ENCODE data around the gene THSD1.
"Not testable (repeated sequence)": the region's sequence is repeated elsewhere in the genome, so short reads cannot be mapped to it uniquely, and the experiment has no call there.

Gene THSD1

DNA sequence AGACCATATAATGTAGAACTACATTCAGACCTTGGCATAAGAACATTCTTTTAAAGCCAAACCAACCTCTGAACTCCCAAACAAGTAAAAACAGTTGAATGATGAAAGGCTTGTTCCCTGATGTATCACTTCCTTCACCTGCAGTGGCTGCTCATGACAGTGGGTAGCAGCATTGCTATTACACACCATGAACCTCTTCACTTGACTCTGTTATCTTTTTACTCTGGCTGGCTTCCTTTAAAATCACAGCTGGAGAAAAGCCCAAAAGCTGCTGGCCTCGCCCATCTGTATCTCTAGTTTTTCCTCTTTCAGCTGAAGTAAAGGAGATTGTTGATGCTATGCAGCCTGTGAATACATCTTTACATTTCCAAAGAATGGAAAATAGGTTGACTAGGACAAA, 22.6 kb downstream of the THSD1 start:
- in situ Hi-C loops (cut with MboI; ENCODE audit: low pct_unique_long_range_greater_than_20kb, low sequenced_read_pairs, unreplicated experiment): no loop called here
- no peak for DNase-seq (ENCODE audit: low spot score)
- no peak for TF ChIP-seq CTCF (IDR thresholded peaks at IDR 0.05; ENCODE audit: extremely low read depth, insufficient read depth, missing control alignments)

GRCh38 chr13:52378312-52378711, 27.7 kb downstream of the THSD1 start:
- no peak for TF ChIP-seq CTCF (IDR thresholded peaks at IDR 0.05; ENCODE audit: extremely low read depth, insufficient read depth, missing control alignments)
- DNase-seq (ENCODE audit: low spot score): no peak
- in situ Hi-C loops (cut with MboI; ENCODE audit: low pct_unique_long_range_greater_than_20kb, low sequenced_read_pairs, unreplicated experiment): no loop called here

GRCh38 chr13:52377898-52378297, 28.1 kb downstream of the THSD1 start:
- in situ Hi-C loops (cut with MboI; ENCODE audit: low pct_unique_long_range_greater_than_20kb, low sequenced_read_pairs, unreplicated experiment): no loop called here

DNA sequence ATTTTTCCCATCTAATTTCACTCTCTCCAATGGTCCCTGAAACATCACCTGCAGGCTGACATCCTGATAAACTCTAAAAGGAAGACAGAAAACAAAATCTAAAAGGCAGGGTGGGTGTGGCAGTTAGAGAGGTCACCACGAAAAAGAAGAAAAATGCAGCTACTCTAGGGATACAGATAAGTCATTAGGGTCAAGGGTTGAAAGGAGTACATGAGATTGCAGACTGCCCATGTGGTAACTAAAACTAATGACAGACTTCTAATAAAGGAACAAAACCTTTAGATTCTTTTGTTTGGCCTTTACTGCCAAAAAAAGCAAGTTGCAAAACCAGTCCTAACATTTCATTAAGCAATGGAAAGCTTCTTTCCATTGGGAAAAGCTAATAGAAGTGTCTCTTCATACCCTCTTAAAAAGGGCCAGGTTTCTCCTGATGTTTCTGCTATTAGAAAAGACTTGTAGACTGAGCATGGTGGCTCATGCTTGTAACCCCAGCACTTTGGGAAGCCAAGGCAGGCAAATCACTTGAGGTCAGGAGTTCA, 31.0 kb downstream of the THSD1 start:
- in situ Hi-C loops (cut with MboI; ENCODE audit: low pct_unique_long_range_greater_than_20kb, low sequenced_read_pairs, unreplicated experiment): no loop called here
- TF ChIP-seq CTCF (IDR thresholded peaks at IDR 0.05; ENCODE audit: extremely low read depth, insufficient read depth, missing control alignments): no peak
- no peak for DNase-seq (ENCODE audit: low spot score)

More at GRCh38 chr13:52377898-52378297, 28.1 kb downstream of the THSD1 start:
- no peak for DNase-seq (ENCODE audit: low spot score)
- no peak for TF ChIP-seq CTCF (IDR thresholded peaks at IDR 0.05; ENCODE audit: extremely low read depth, insufficient read depth, missing control alignments)

- in situ Hi-C loops (cut with MboI; ENCODE audit: low pct_unique_long_range_greater_than_20kb, low sequenced_read_pairs, unreplicated experiment): no loop called here
- TF ChIP-seq CTCF (IDR thresholded peaks at IDR 0.05; ENCODE audit: extremely low read depth, insufficient read depth, missing control alignments): no peak
- no peak for DNase-seq (ENCODE audit: low spot score)
Observed at GRCh38 chr13:52374389-52374788, 31.6 kb downstream of the THSD1 start.

DNA sequence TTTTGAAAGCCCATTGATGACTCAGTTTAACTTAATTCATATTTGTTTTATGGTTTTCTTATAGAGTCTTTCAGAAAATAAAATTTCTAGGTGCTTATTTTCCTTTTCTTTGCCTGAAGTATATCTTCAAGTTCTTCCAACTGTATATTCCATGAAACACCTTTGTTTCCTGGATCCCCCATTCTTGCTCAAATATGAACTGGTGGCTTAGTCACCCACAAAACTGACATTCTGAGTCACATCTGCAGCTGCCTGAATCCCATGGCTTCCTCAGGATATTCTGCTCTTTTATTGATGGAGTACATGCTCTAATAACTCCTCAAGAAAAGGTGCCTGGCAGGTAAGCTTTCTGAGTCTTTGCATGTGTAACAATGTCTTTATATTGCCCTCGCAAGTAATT, 32.7 kb downstream of the THSD1 start:
- in situ Hi-C loops (cut with MboI; ENCODE audit: low pct_unique_long_range_greater_than_20kb, low sequenced_read_pairs, unreplicated experiment); DNase-seq (ENCODE audit: low spot score): not testable (repeated sequence)

DNA sequence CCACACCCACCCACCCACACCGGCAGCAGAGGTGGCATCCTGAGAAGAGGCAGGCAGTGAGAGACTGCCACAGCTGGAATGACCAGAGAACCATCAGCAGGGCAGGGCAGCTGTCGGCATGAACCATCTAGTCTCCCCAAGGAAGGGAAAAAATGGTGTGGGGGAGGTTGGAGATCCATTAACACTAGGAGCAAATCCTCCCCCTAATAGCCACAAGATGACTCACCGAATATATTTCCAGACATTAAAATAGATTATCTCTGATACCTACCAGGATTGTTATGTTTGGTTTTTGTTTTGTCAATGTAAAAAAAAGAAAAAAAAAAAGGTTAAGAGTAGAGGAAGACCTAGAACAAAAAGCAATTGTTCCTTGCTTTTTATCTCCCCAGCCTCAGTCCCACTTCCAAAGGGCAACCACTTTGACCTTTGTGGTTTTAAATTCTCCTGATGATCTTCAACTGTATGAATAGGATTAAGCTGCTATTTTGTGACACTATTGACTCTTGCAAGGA, 34.2 kb downstream of the THSD1 start:
- no peak for TF ChIP-seq CTCF (IDR thresholded peaks at IDR 0.05; ENCODE audit: extremely low read depth, insufficient read depth, missing control alignments)
- DNase-seq (ENCODE audit: low spot score): no peak
- in situ Hi-C loops (cut with MboI; ENCODE audit: low pct_unique_long_range_greater_than_20kb, low sequenced_read_pairs, unreplicated experiment): no loop called here
